Inflammatory macrophage (primary cell): ENCODE measurements around the gene PYGB.
"Not testable (repeated sequence)": the region's sequence is repeated elsewhere in the genome, so short reads cannot be mapped to it uniquely, and the experiment has no call there.

ENCODE experiments used
- DNase-seq, 2 donors: peaks; one replicate each; pipeline ENCODE4 v3.0.0-alpha.2; 2020 to 2022

The PYGB gene

DNA sequence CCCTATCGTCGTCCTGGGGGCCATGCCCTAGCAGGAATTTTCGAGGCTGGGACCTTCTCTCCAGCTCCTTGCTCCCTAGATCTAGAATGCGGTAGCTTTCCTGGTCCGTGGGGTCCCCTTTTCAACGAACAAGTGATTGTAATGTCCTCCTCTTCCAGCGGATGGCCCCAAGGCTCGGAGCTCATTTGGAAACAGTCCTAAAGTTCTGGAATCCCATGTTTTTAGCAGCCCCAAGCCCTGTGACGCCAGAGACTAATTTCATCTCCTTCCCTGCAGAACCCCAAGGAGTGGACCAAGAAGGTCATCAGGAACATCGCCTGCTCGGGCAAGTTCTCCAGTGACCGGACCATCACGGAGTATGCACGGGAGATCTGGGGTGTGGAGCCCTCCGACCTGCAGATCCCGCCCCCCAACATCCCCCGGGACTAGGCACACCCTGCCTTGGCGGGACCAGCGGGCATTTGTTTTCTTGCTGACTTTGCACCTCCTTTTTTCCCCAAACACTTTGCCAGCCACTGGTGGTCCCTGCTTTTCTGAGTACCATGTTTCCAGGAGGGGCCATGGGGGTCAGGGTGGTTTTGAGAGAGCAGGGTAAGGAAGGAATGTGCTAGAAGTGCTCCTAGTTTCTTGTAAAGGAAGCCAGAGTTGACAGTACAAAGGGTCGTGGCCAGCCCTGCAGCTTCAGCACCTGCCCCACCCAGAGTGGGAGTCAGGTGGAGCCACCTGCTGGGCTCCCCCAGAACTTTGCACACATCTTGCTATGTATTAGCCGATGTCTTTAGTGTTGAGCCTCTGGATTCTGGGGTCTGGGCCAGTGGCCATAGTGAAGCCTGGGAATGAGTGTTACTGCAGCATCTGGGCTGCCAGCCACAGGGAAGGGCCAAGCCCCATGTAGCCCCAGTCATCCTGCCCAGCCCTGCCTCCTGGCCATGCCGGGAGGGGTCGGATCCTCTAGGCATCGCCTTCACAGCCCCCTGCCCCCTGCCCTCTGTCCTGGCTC is 48.5 kb downstream of the PYGB start:
- no peak for DNase-seq

DNA sequence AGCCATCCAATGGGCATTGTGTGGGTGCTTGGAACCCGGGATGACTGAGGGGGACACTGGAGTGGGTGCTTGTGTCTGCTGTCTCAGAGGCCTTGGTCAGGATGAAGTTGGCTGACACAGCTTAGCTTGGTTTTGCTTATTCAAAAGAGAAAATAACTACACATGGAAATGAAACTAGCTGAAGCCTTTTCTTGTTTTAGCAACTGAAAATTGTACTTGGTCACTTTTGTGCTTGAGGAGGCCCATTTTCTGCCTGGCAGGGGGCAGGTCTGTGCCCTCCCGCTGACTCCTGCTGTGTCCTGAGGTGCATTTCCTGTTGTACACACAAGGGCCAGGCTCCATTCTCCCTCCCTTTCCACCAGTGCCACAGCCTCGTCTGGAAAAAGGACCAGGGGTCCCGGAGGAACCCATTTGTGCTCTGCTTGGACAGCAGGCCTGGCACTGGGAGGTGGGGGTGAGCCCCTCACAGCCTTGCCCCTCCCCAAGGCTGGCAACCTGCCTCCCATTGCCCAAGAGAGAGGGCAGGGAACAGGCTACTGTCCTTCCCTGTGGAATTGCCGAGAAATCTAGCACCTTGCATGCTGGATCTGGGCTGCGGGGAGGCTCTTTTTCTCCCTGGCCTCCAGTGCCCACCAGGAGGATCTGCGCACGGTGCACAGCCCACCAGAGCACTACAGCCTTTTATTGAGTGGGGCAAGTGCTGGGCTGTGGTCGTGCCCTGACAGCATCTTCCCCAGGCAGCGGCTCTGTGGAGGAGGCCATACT is 49.4 kb downstream of the PYGB start:
- DNase-seq = no peak

GRCh38 chr20:25299806-25300205 is 51.9 kb downstream of the PYGB start:
- DNase-seq = peak in 1 of 2 donors; percentile 32

- DNase-seq = no peak
Observed at GRCh38 chr20:25300496-25301170, 52.7 kb downstream of the PYGB start.

DNA sequence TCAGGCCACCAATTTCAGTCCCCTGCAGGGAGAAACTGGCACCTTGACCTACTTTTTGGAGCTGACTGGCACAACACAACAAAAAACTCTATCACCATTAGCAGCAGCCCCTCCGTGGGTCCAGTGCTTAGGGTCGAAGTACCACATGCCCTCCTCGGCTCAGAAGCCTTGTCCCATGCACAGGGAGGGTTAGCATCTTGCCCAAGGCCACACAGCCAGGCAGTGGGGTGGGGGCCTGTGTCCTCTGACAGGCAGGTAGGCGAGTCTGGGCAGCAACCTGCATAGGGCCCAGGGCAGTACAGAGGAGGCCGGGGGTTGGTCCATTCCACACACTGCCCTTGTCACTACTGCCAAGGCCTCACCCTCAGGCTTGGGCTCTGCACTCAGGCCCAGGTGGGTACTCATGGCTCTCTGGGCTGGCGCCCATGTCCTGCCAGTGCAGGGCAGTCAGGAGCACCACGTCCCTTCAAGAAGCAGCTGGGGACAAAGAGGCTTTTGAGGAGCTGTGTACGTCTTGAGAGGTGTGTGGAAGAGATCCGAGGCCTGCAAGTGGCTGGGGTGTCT is 53.6 kb downstream of the PYGB start:
- no peak for DNase-seq

DNA sequence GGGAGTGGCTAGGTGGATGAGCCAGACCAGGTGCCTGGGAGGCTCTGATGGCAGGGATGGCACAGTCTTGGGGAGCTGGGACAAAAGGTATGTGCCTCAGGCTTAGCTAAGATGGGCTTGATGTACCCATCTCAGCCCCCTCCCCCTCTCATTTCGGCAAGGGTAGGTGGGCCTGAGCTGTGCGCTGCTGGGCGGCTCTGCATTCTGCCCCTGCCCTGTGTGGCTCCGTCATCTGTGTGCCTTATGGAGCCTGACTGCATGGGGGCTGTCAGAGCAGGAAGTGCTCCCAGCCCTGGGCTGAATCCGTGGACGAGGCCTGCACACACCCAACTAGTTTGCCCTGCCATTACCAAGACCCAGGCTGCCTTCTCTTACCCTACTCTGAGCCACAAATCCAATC is 54.7 kb downstream of the PYGB start:
- no peak for DNase-seq

GRCh38 chr20:25303292-25304024 is 55.6 kb downstream of the PYGB start:
- DNase-seq = no peak

DNA sequence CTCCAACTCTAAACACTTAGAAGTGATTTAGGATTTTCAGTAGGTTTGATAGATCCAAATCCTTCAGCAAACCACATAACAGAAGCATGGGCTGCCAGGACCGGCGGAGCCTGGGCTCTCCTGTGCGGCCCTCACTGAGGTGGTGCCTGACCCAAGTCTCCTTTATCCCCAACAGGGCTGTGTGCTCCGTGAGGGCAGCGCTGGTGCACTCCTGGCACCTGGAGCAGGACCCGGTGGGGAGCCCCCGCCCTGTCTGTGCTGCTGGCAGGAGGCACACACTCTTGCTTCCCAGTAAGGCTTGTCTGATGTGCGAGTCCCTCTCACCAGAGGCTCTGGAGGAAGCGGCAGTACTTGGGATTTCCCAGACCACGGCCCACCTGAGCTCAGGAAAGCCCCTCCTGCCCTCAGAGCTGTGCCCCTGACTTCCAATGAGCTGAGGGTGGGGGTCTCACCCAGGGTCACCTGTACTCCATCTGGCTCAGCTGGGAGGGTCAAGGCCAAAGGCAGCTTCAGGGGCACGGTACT is 56.2 kb downstream of the PYGB start:
- no peak for DNase-seq

- DNase-seq = no peak
Observed at GRCh38 chr20:25306991-25307903, 59.4 kb downstream of the PYGB start.

DNA sequence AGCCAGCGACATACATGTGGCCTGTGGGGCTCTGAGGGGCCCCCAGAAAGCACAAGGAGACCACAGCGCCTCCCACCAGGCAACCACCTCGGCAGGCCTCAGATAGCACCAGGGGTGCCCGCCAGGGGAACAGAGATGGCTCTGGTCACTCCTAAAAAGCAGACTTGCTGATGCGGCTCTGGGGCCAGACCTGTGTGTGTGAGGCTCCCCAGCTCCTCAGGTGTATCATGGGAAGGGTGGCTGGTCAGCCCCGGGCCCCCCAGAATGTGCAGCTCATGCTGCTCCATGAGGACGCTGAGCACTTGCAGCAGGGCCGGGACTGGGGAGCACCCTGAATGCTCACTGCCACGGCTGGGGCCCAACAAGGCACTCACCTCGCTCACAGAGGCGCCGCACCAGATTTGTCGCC is 60.2 kb downstream of the PYGB start:
- no peak for DNase-seq

DNA sequence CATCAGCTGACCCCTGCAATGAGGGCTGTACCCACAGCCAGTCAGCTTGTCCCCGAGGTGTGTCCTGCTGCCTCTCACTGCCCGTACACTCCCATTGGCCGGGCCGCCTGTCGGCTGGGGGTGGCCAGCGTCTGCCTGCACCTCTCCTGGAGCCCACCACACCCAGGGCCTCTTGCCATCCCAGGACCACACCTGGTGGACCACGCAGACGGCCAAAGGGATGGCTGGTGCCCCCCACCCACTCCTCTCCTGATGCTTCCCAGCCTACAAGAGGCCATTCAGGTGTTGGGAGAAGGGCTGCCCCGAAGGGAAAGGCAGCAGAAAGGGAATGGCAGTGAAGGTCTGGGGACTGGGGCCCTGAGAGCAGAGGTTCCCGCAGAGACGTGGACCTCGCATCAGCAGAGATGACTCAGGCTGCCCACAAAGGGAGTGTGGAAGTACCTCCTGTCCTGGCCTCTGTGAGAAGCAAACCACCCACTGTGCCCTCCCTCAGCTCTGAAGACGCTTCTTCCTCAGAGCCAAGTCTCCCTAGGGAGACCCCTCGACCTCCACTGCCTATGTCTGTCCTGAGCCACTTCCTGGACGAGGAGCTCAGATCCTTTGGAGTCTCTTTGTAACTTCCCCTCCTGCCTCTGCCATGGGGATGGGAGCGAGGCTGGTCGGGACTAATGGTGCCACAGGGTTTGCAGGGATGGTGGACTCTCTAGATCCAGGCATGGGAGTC is 60.9 kb downstream of the PYGB start:
- peak; percentile 54 to 89 for DNase-seq

- peak; percentile 67 to 91 for DNase-seq
Observed at GRCh38 chr20:25309395-25310267, 61.7 kb downstream of the PYGB start.

GRCh38 chr20:25310268-25310920 is 62.5 kb downstream of the PYGB start:
- peak; percentile 88 to 93 for DNase-seq

GRCh38 chr20:25310921-25311728 is 63.2 kb downstream of the PYGB start:
- no peak for DNase-seq

GRCh38 chr20:25312716-25313115 is 64.8 kb downstream of the PYGB start:
- DNase-seq = not testable (repeated sequence)

DNA sequence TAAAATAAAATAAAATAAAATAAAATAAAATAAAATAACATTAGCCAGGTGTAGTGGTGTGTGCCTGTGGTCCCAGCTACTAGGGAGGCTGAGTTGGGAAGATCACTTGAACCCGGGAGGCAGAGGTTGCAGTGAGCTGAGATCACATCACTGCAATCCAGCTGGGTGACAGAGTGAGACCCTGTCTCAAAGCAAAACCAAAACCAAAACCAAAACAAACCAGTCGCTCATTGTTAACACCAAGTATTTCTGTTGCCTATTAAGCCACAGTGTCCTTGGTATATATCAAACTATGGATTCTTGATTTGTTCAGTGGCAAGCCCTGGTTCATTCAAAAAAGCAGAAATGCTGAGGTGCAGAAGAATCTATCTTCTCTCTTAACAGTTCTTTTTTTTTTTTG is 65.7 kb downstream of the PYGB start:
- no peak for DNase-seq
